GM15510 (cell line): ENCODE measurements around the gene CST7.

ENCODE experiments used
- POLR2A ChIP-seq: IDR thresholded peaks from 3 replicates; pipeline ENCODE4 v1.6.1; 2011; ENCODE audit warnings: borderline replicate concordance; ENCODE audit not compliant: insufficient read length; ENCODE audit errors: extremely low read depth

Gene CST7

GRCh38 chr20:24961384-24962181 is 12.5 kb downstream of the CST7 start:
- TF ChIP-seq POLR2A, result no peak

GRCh38 chr20:24962182-24962492 is 13.1 kb downstream of the CST7 start:
- TF ChIP-seq POLR2A, result no peak

- no peak for TF ChIP-seq POLR2A
Observed at GRCh38 chr20:24962510-24962909, 13.4 kb downstream of the CST7 start.

GRCh38 chr20:24963672-24964505 is 14.8 kb downstream of the CST7 start:
- TF ChIP-seq POLR2A, result no peak

GRCh38 chr20:24964506-24964840 is 15.4 kb downstream of the CST7 start:
- TF ChIP-seq POLR2A, result no peak

- TF ChIP-seq POLR2A, result no peak
Observed at GRCh38 chr20:24965065-24965919, 16.2 kb downstream of the CST7 start.

GRCh38 chr20:24966317-24967012 is 17.4 kb downstream of the CST7 start:
- no peak for TF ChIP-seq POLR2A

GRCh38 chr20:24968278-24968800 is 19.3 kb downstream of the CST7 start:
- no peak for TF ChIP-seq POLR2A

GRCh38 chr20:24969186-24970029 is 20.3 kb downstream of the CST7 start:
- no peak for TF ChIP-seq POLR2A

GRCh38 chr20:24970030-24970553 is 21.0 kb downstream of the CST7 start:
- no peak for TF ChIP-seq POLR2A

- TF ChIP-seq POLR2A, result no peak
Observed at GRCh38 chr20:24970754-24971153, 21.7 kb downstream of the CST7 start.

- no peak for TF ChIP-seq POLR2A
Observed at GRCh38 chr20:24971376-24972101, 22.5 kb downstream of the CST7 start.

- no peak for TF ChIP-seq POLR2A
Observed at GRCh38 chr20:24972341-24972740, 23.3 kb downstream of the CST7 start.
